Embryonic facial prominence (tissue), 1 donor: ENCODE results near the gene GNB1L.
"Not testable (repeated sequence)": the region's sequence is repeated elsewhere in the genome, so short reads cannot be mapped to it uniquely, and the experiment has no call there.

ENCODE experiments used
- DNase-seq: peaks from one replicate; pipeline ENCODE4 v3.0.0-alpha.2; 2016; ENCODE audit errors: extremely low spot score

GNB1L gene

GRCh38 chr22:19843857-19844376, 10.8 kb downstream of the GNB1L start:
- DNase-seq = no peak

GRCh38 chr22:19843107-19843856, 11.4 kb downstream of the GNB1L start:
- DNase-seq = no peak

- no peak for DNase-seq
Measured at GRCh38 chr22:19842393-19843106, 12.1 kb downstream of the GNB1L start.

GRCh38 chr22:19841641-19842392, 12.9 kb downstream of the GNB1L start:
- no peak for DNase-seq

GRCh38 chr22:19840955-19841640, 13.6 kb downstream of the GNB1L start:
- DNase-seq = no peak

- no peak for DNase-seq
Measured at GRCh38 chr22:19840059-19840458, 14.6 kb downstream of the GNB1L start.

GRCh38 chr22:19837915-19838314, 16.8 kb downstream of the GNB1L start:
- no peak for DNase-seq

GRCh38 chr22:19836512-19836911, 18.2 kb downstream of the GNB1L start:
- no peak for DNase-seq

GRCh38 chr22:19834599-19834998, 20.1 kb downstream of the GNB1L start:
- DNase-seq = no peak

- not testable (repeated sequence) for DNase-seq
Measured at GRCh38 chr22:19833327-19833726, 21.3 kb downstream of the GNB1L start.

GRCh38 chr22:19832476-19833108, 22.1 kb downstream of the GNB1L start:
- no peak for DNase-seq

- DNase-seq = not testable (repeated sequence)
Measured at GRCh38 chr22:19831979-19832378, 22.7 kb downstream of the GNB1L start.

GRCh38 chr22:19831016-19831415, 23.7 kb downstream of the GNB1L start:
- no peak for DNase-seq

GRCh38 chr22:19828035-19828401, 26.7 kb downstream of the GNB1L start:
- no peak for DNase-seq

- DNase-seq = no peak
Measured at GRCh38 chr22:19827341-19828034, 27.2 kb downstream of the GNB1L start.

- no peak for DNase-seq
Measured at GRCh38 chr22:19826619-19826950, 28.1 kb downstream of the GNB1L start.

GRCh38 chr22:19825904-19826618, 28.6 kb downstream of the GNB1L start:
- no peak for DNase-seq

GRCh38 chr22:19824926-19825339, 29.7 kb downstream of the GNB1L start:
- no peak for DNase-seq

GRCh38 chr22:19824212-19824925, 30.3 kb downstream of the GNB1L start:
- DNase-seq = no peak

GRCh38 chr22:19823902-19824211, 30.8 kb downstream of the GNB1L start:
- DNase-seq = no peak
